H9 (cell line): Measurements from ENCODE around the gene ARHGAP15. TPM values are rescaled to one million over a fixed set of nuclear protein-coding genes. Genes with fewer than 3 reads are reported as not detected.

Source experiments
- DNase-seq: peaks from one replicate; pipeline ENCODE4 v3.0.0-alpha.2; 2017
- H2AFZ ChIP-seq: one replicate; pipeline ENCODE4 v1.6.1; 2013; ENCODE audit warnings: mild to moderate bottlenecking, low read length, control low read depth, moderate library complexity
- H2AK5ac ChIP-seq: 2 replicates; pipeline ENCODE4 v1.6.1; 2013; ENCODE audit warnings: low read length, control low read depth, mixed read lengths; ENCODE audit not compliant: insufficient read length
- H2BK120ac ChIP-seq: one replicate; pipeline ENCODE4 v1.6.1; 2013; ENCODE audit warnings: low read depth, mild to moderate bottlenecking, low read length, control low read depth, inconsistent platforms; ENCODE audit not compliant: poor library complexity, severe bottlenecking
- H2BK12ac ChIP-seq: 2 replicates; pipeline ENCODE4 v1.6.1; 2013; ENCODE audit warnings: low read length, control low read depth, mixed read lengths, low read depth; ENCODE audit not compliant: insufficient read length
- H2BK15ac ChIP-seq: 2 replicates; pipeline ENCODE4 v1.6.1; 2013; ENCODE audit warnings: low read depth, low read length, control low read depth
- H2BK20ac ChIP-seq: one replicate; pipeline ENCODE4 v1.6.1; 2013; ENCODE audit warnings: low read depth, mild to moderate bottlenecking, low read length, control low read depth, inconsistent platforms; ENCODE audit not compliant: poor library complexity, severe bottlenecking
- H2BK5ac ChIP-seq: 2 replicates; pipeline ENCODE4 v1.6.1; 2013; ENCODE audit warnings: low read length, control low read depth, mixed read lengths; ENCODE audit not compliant: insufficient read length
- H3K14ac ChIP-seq: 2 replicates; pipeline ENCODE4 v1.6.1; 2013; ENCODE audit warnings: low read length, control low read depth; ENCODE audit not compliant: insufficient read depth
- H3K18ac ChIP-seq: 2 replicates; pipeline ENCODE4 v1.6.1; 2013; ENCODE audit warnings: low read depth, mild to moderate bottlenecking, mixed read lengths, low read length, control low read depth; ENCODE audit not compliant: insufficient read length
- H3K23ac ChIP-seq: 2 replicates; pipeline ENCODE4 v1.6.1; 2013; ENCODE audit warnings: low read length, control low read depth, mixed read lengths, low read depth; ENCODE audit not compliant: insufficient read length
- H3K23me2 ChIP-seq: 2 replicates; pipeline ENCODE4 v1.6.1; 2013; ENCODE audit warnings: low read depth, mild to moderate bottlenecking, mixed read lengths, low read length, control low read depth; ENCODE audit not compliant: insufficient read length, poor library complexity, severe bottlenecking
- H3K27ac ChIP-seq: 2 replicates; pipeline ENCODE4 v1.5.1; 2013; ENCODE audit warnings: low read length, control low read depth, mixed read lengths, low read depth; ENCODE audit not compliant: insufficient read length
- H3K27me3 ChIP-seq: 2 replicates; pipeline ENCODE4 v1.6.1; 2013; ENCODE audit warnings: low read length, control low read depth, inconsistent platforms; ENCODE audit not compliant: insufficient read depth
- H3K4ac ChIP-seq: 2 replicates; pipeline ENCODE4 v1.6.1; 2013; ENCODE audit warnings: low read depth, mild to moderate bottlenecking, control low read depth, inconsistent platforms, low read length, moderate library complexity
- H3K4me1 ChIP-seq: 2 replicates; pipeline ENCODE4 v1.6.1; 2013; ENCODE audit warnings: low read length, control low read depth, inconsistent platforms; ENCODE audit not compliant: insufficient read depth
- H3K4me2 ChIP-seq: 2 replicates; pipeline ENCODE4 v1.6.1; 2013; ENCODE audit warnings: low read length, control low read depth, mixed read lengths; ENCODE audit not compliant: insufficient read length, insufficient read depth
- H3K56ac ChIP-seq: 2 replicates; pipeline ENCODE4 v1.6.1; 2013; ENCODE audit warnings: low read depth, mild to moderate bottlenecking, mixed read lengths, low read length, control low read depth; ENCODE audit not compliant: insufficient read length
- H3K79me1 ChIP-seq: 2 replicates; pipeline ENCODE4 v1.6.1; 2013; ENCODE audit warnings: low read depth, mild to moderate bottlenecking, moderate library complexity, low read length, control low read depth, inconsistent platforms; ENCODE audit not compliant: insufficient read depth, poor library complexity, severe bottlenecking
- H3K79me2 ChIP-seq: 2 replicates; pipeline ENCODE4 v1.6.1; 2013; ENCODE audit warnings: low read length, control low read depth, inconsistent platforms; ENCODE audit not compliant: insufficient read depth
- H3K9ac ChIP-seq: 2 replicates; pipeline ENCODE4 v1.6.1; 2013; ENCODE audit warnings: low read length, control low read depth, mixed read lengths; ENCODE audit not compliant: insufficient read length; ENCODE audit errors: extremely low read depth
- H3K9me3 ChIP-seq: one replicate; pipeline ENCODE4 v1.6.1; 2013; ENCODE audit warnings: low read depth, low read length, inconsistent platforms; ENCODE audit not compliant: control insufficient read depth
- H3T11ph ChIP-seq: one replicate; pipeline ENCODE4 v1.6.1; 2013; ENCODE audit warnings: mild to moderate bottlenecking, low read length, control low read depth, inconsistent platforms
- H4K20me1 ChIP-seq: one replicate; pipeline ENCODE4 v1.6.1; 2013; ENCODE audit not compliant: control insufficient read depth, insufficient read length, insufficient read depth
- H4K5ac ChIP-seq: 2 replicates; pipeline ENCODE4 v1.6.1; 2013; ENCODE audit warnings: low read depth, mild to moderate bottlenecking, mixed read lengths, low read length, control low read depth; ENCODE audit not compliant: insufficient read length
- H4K8ac ChIP-seq: replicated peaks from 2 replicates; pipeline ENCODE4 v1.6.1; 2013; ENCODE audit warnings: low read length, control low read depth, mixed read lengths, low read depth; ENCODE audit not compliant: insufficient read length
- H4K91ac ChIP-seq: 2 replicates; pipeline ENCODE4 v1.6.1; 2013; ENCODE audit warnings: low read depth, mild to moderate bottlenecking, moderate library complexity, mixed read lengths, low read length, control low read depth; ENCODE audit not compliant: insufficient read length
- H3K27ac Mint-ChIP-seq, 3 experiments: 2 replicates in 2 of 3; 3 replicates in 1 of 3; pipeline ENCODE4 v1.8.0; 2020 to 2021; ENCODE audit warnings: mixed read lengths in 3 of 3, mild to moderate bottlenecking in 1 of 3, moderate library complexity in 1 of 3
- H3K27me3 Mint-ChIP-seq: 2 replicates; pipeline ENCODE4 v1.8.0; 2021; ENCODE audit warnings: low read depth, mild to moderate bottlenecking, moderate library complexity, mixed read lengths
- H3K36me3 Mint-ChIP-seq, 3 experiments: 2 replicates in 2 of 3; 3 replicates in 1 of 3; pipeline ENCODE4 v1.8.0; 2020 to 2021; ENCODE audit warnings: low read depth in 3 of 3, mixed read lengths in 3 of 3; ENCODE audit not compliant: insufficient read depth in 1 of 3
- H3K4me1 Mint-ChIP-seq, 2 experiments: 2 replicates each; pipeline ENCODE4 v1.8.0; 2020; ENCODE audit warnings: mixed read lengths in 2 of 2
- H3K4me3 Mint-ChIP-seq, 2 experiments: 2 replicates in 1 of 2; 3 replicates in 1 of 2; pipeline ENCODE4 v1.8.0; 2020 to 2021; ENCODE audit warnings: mild to moderate bottlenecking in 2 of 2, mixed read lengths in 2 of 2, moderate library complexity in 1 of 2
- H3K9me3 Mint-ChIP-seq, 2 experiments: 2 replicates in 1 of 2; 3 replicates in 1 of 2; pipeline ENCODE4 v1.8.0; 2020; ENCODE audit warnings: mild to moderate bottlenecking in 2 of 2, mixed read lengths in 2 of 2, moderate library complexity in 1 of 2
- WGBS: extraction: QIAGEN DNeasy Blood & Tissue Kit; methylation state at CpG from one replicate; pipeline ENCODE4 v1.1.7; 2013; ENCODE audit warnings: missing lambda C conversion rate, low lambda C conversion rate, mixed read lengths; ENCODE audit not compliant: insufficient read length; ENCODE audit errors: extremely low coverage; 5-methylcytosine and 5-hydroxymethylcytosine counted together
- total RNA-seq: library from RNA; stranded (reverse); gene quantifications from 2 replicates; pipeline ENCODE4 v1.2.1, GENCODE V29; 2021
- TF ChIP-seq, protein P1 (sequence below): fragments of 200-600 bp; sonication (generic); conservative IDR thresholded peaks from 3 replicates; pipeline ENCODE4 v1.8.0; 2021; ENCODE audit warnings: antibody characterized with exemption, mild to moderate bottlenecking

ARHGAP15 gene
- total RNA-seq, 1 experiment from 2014 or later, result not detected

DNA sequence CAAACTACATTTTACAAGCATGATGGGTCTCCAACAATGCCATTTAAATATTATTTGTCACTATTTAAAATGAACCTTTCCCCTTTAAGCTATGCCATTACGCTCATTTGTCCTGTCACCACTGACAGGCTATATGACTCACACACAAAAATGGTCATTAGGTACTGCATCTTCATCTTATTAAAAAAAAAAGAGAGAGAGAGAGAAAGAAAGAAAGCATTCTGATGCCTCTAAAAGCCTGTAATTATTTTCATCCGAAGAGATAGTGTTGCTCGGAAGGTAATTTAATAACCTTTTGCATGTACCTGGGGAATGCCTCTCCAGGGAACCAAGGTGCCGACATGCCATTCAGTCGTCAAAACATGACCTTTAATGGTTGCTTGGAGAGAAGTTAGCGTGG, 226.7 kb downstream of the ARHGAP15 start:
- Mint-ChIP-seq H3K4me3 (no peak overlapping the region), H3K36me3 (no peaks in the 10 kb centered on the region), H3K27ac (no peak overlapping the region), H3K27me3 (no peaks in the 10 kb centered on the region), H3K9me3 (no peaks in the 10 kb centered on the region), H3K4me1 (peaks cover 9 to 14% of the 10 kb centered on the region in 2 experiments)
- no peak overlapping the region for H2BK5ac ChIP-seq
- no CpG with 5 or more reads among the region's 6 CpGs for WGBS
- TF ChIP-seq, protein P1, sequence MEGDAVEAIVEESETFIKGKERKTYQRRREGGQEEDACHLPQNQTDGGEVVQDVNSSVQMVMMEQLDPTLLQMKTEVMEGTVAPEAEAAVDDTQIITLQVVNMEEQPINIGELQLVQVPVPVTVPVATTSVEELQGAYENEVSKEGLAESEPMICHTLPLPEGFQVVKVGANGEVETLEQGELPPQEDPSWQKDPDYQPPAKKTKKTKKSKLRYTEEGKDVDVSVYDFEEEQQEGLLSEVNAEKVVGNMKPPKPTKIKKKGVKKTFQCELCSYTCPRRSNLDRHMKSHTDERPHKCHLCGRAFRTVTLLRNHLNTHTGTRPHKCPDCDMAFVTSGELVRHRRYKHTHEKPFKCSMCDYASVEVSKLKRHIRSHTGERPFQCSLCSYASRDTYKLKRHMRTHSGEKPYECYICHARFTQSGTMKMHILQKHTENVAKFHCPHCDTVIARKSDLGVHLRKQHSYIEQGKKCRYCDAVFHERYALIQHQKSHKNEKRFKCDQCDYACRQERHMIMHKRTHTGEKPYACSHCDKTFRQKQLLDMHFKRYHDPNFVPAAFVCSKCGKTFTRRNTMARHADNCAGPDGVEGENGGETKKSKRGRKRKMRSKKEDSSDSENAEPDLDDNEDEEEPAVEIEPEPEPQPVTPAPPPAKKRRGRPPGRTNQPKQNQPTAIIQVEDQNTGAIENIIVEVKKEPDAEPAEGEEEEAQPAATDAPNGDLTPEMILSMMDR, result no peak
- no peak overlapping the region for H3K23ac ChIP-seq
- H3K27me3 ChIP-seq, result no peaks in the 10 kb centered on the region
- no peak overlapping the region for H4K5ac ChIP-seq
- H4K91ac ChIP-seq, result no peak overlapping the region
- H3K4me1 ChIP-seq, result no peaks in the 10 kb centered on the region
- no peak overlapping the region for H2BK12ac ChIP-seq
- H3K23me2 ChIP-seq, result no peaks in the 10 kb centered on the region
- H3K9me3 ChIP-seq, result no peaks in the 10 kb centered on the region
- no peak overlapping the region for H2BK15ac ChIP-seq
- H3T11ph ChIP-seq, result no peak overlapping the region
- H3K56ac ChIP-seq, result no peak overlapping the region
- DNase-seq, result no peak
- H2AK5ac ChIP-seq, result no peak overlapping the region
- H2BK120ac ChIP-seq, result no peak overlapping the region
- H3K9ac ChIP-seq, result no peak overlapping the region
- H3K4ac ChIP-seq, result no peak overlapping the region
- H3K14ac ChIP-seq, result no peak overlapping the region
- no peak overlapping the region for H3K27ac ChIP-seq
- no peaks in the 10 kb centered on the region for H4K20me1 ChIP-seq
- no peaks in the 10 kb centered on the region for H3K79me1 ChIP-seq
- no peak overlapping the region for H2AFZ ChIP-seq
- no peaks in the 10 kb centered on the region for H3K79me2 ChIP-seq
- no peak overlapping the region for H3K4me2 ChIP-seq
- H3K18ac ChIP-seq, result no peak overlapping the region
- no peak overlapping the region for H4K8ac ChIP-seq
- H2BK20ac ChIP-seq, result no peak overlapping the region
